H1 (cell line): Measurements from ENCODE around the gene ZCCHC3. TPM values are rescaled to one million over a fixed set of nuclear protein-coding genes. Genes with fewer than 3 reads are reported as not detected.

ENCODE experiments used
- GTF2F1 ChIP-seq: IDR thresholded peaks from 2 replicates; pipeline ENCODE4 v1.6.1; 2012; ENCODE audit warnings: low read depth, low read length, improper control_type of control experiment, borderline replicate concordance
- RNF2 ChIP-seq: fragments of 200-900, 300-1000 bp; sonication (generic); IDR thresholded peaks from 2 replicates; pipeline ENCODE4 v1.7.1; 2016; ENCODE audit warnings: borderline replicate concordance, low read depth, mild to moderate bottlenecking, antibody characterized with exemption, low read length; ENCODE audit not compliant: poor library complexity, severe bottlenecking; ENCODE audit errors: missing control alignments
- SUZ12 ChIP-seq: fragments of 200-600 bp; sonication (generic); IDR thresholded peaks from 2 replicates; pipeline ENCODE4 v1.6.1; 2012; ENCODE audit warnings: mild to moderate bottlenecking, inconsistent platforms, low read length, moderate library complexity, mixed read lengths
- polyA plus RNA-seq, 7 experiments: library from polyadenylated mRNA; depleted of rRNA in 3 of 7; stranded (reverse) in 5 of 7; unstranded in 2 of 7; fragments of >200 nt in 5 of 7; fragments of 200-250 nt in 2 of 7; gene quantifications; 1 replicate in 5 of 7; 2 replicates in 1 of 7; 4 replicates in 1 of 7; pipeline versions ENCODE4 v1.2.1 to v1.2.3, GENCODE V29; 2011 to 2013; ENCODE audit warnings: missing spikeins in 2 of 7, mixed read lengths in 2 of 7
- total RNA-seq: library from RNA; stranded (reverse); fragmentation: NEBNext Ultra II Directional; extraction: Animal tissue kit (Norgen Biotek cat#: 25700); gene quantifications from 2 replicates; pipeline ENCODE4 v1.2.1, GENCODE V29; 2021
- TF ChIP-seq, protein P1 (sequence below): IDR thresholded peaks from 2 replicates; pipeline ENCODE4 v1.6.1; 2012; ENCODE audit warnings: low read length, inconsistent platforms

ZCCHC3 gene
- total and polyA plus RNA-seq, 2 of the 8 experiments (the other 6 are each of a cell fraction or from before 2014, with no cell fraction given) = 33.7 to 52.4 TPM

DNA sequence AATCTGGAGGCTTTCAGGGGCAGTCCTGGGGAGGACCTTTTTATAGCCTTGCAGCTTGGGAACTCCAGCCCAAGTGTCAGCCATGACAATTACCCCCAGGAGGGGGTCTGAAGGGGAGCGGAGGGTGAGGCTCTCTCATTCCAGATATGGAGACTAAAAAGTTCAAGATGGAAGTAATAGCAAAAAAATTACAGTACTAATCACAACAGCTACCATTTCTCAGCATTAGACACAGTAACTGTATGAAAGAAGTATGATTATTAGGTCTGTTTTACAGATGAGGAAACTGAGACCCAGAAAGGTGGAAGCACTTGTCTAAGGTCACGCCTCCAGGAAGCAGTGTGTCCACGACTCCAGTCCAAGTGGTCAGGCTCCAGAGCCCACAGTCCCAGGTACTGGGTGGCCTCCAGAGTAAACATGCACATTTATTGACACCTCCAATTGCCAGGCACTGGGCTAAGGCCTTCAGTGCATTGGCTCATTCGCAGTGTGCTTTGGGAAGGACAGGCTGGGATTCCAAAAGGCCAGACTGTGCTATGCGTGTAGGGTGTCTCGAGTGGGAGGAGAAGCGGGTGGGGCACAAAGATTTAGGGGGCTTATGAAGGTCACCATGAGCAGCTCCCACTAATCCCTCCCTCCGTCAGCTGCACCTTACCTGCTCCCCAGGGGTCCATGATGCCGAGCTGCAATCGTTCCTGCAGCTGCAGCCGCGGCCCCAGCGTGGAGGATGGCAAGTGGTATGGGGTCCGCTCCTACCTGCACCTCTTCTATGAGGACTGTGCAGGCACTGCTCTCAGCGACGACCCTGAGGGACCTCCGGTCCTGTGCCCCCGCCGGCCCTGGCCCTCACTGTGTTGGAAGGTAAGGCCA lies 51.8 kb downstream of the ZCCHC3 start (continued):
- TF ChIP-seq, protein P1, sequence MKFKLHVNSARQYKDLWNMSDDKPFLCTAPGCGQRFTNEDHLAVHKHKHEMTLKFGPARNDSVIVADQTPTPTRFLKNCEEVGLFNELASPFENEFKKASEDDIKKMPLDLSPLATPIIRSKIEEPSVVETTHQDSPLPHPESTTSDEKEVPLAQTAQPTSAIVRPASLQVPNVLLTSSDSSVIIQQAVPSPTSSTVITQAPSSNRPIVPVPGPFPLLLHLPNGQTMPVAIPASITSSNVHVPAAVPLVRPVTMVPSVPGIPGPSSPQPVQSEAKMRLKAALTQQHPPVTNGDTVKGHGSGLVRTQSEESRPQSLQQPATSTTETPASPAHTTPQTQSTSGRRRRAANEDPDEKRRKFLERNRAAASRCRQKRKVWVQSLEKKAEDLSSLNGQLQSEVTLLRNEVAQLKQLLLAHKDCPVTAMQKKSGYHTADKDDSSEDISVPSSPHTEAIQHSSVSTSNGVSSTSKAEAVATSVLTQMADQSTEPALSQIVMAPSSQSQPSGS = no peak
- TF ChIP-seq SUZ12 (no peak), GTF2F1 (no peak), RNF2 (no peak)

Other genes starting within 250 kb of the ZCCHC3 start
- gene DEFB125, start 209.9 kb upstream of the ZCCHC3 start, total RNA-seq = not detected in 2 replicates
- gene DEFB125, start 209.9 kb upstream of the ZCCHC3 start, polyA plus RNA-seq (2011; rRNA removed) = not detected in 2 replicates
- gene DEFB126, start 155.0 kb upstream of the ZCCHC3 start, total RNA-seq = not detected in 2 replicates
- not detected in 2 replicates for gene DEFB126, start 155.0 kb upstream of the ZCCHC3 start, polyA plus RNA-seq (2011; rRNA removed)
- not detected in 2 replicates for gene DEFB127, start 140.1 kb upstream of the ZCCHC3 start, total RNA-seq
- not detected in 2 replicates for gene DEFB127, start 140.1 kb upstream of the ZCCHC3 start, polyA plus RNA-seq (2011; rRNA removed)
- not detected in 2 replicates for gene DEFB128, start 107.9 kb upstream of the ZCCHC3 start, total RNA-seq
- gene DEFB128, start 107.9 kb upstream of the ZCCHC3 start, polyA plus RNA-seq (2011; rRNA removed) = not detected in 2 replicates
- not detected in 2 replicates for gene DEFB129, start 70.3 kb upstream of the ZCCHC3 start, total RNA-seq
- gene DEFB129, start 70.3 kb upstream of the ZCCHC3 start, polyA plus RNA-seq (2011; rRNA removed) = not detected in 2 replicates
- not detected in 2 replicates for gene DEFB132, start 39.8 kb upstream of the ZCCHC3 start, total RNA-seq
- gene DEFB132, start 39.8 kb upstream of the ZCCHC3 start, polyA plus RNA-seq (2011; rRNA removed) = not detected in 2 replicates
- gene C20orf96, start 6.8 kb upstream of the ZCCHC3 start, total RNA-seq = 21.0 and 22.7 TPM in 2 replicates
- gene C20orf96, start 6.8 kb upstream of the ZCCHC3 start, polyA plus RNA-seq (2011; rRNA removed) = 19.2 and 19.3 TPM in 2 replicates
- gene SOX12, start 28.0 kb downstream of the ZCCHC3 start, total RNA-seq = 63.0 and 66.1 TPM in 2 replicates
- 6.4 and 14.4 TPM in 2 replicates for gene SOX12, start 28.0 kb downstream of the ZCCHC3 start, polyA plus RNA-seq (2011; rRNA removed)
- gene NRSN2, start 49.5 kb downstream of the ZCCHC3 start, total RNA-seq = 15.0 and 19.4 TPM in 2 replicates
- 33.3 and 41.9 TPM in 2 replicates for gene NRSN2, start 49.5 kb downstream of the ZCCHC3 start, polyA plus RNA-seq (2011; rRNA removed)
- gene TRIB3, start 83.2 kb downstream of the ZCCHC3 start, total RNA-seq = 9.0 and 10.1 TPM in 2 replicates
- 17.1 and 30.0 TPM in 2 replicates for gene TRIB3, start 83.2 kb downstream of the ZCCHC3 start, polyA plus RNA-seq (2011; rRNA removed)
- gene RBCK1, start 110.7 kb downstream of the ZCCHC3 start, total RNA-seq = 48.7 and 54.7 TPM in 2 replicates
- 43.1 and 60.1 TPM in 2 replicates for gene RBCK1, start 110.7 kb downstream of the ZCCHC3 start, polyA plus RNA-seq (2011; rRNA removed)
- gene TBC1D20, start 165.0 kb downstream of the ZCCHC3 start, total RNA-seq = 16.2 and 17.1 TPM in 2 replicates
- 14.5 and 17.4 TPM in 2 replicates for gene TBC1D20, start 165.0 kb downstream of the ZCCHC3 start, polyA plus RNA-seq (2011; rRNA removed)
- 247 and 260 TPM in 2 replicates for gene CSNK2A1, start 246.2 kb downstream of the ZCCHC3 start, total RNA-seq
- gene CSNK2A1, start 246.2 kb downstream of the ZCCHC3 start, polyA plus RNA-seq (2011; rRNA removed) = 107 and 117 TPM in 2 replicates